Suprapubic skin (tissue), 4 donors: ENCODE results near the gene CCDC54. TPM values are rescaled to one million over a fixed set of nuclear protein-coding genes. Genes with fewer than 3 reads are reported as not detected.

ENCODE experiments used
- DNase-seq, 2 donors: peaks; one replicate each; pipeline ENCODE4 v3.0.0-alpha.2; 2019; ENCODE audit warnings: low spot score in 2 of 2
- H3K27ac ChIP-seq: fragments of 200-600 bp; sonication (generic); one replicate; pipeline ENCODE4 v1.5.1; 2019
- H3K27me3 ChIP-seq: fragments of 200-600 bp; sonication (generic); one replicate; pipeline ENCODE4 v1.5.1; 2019
- H3K36me3 ChIP-seq: fragments of 200-600 bp; sonication (generic); one replicate; pipeline ENCODE4 v1.5.1; 2019
- H3K4me1 ChIP-seq: fragments of 200-600 bp; sonication (generic); one replicate; pipeline ENCODE4 v1.5.1; 2019
- H3K4me3 ChIP-seq: fragments of 200-600 bp; sonication (generic); one replicate; pipeline ENCODE4 v1.5.1; 2019; ENCODE audit warnings: mild to moderate bottlenecking
- H3K9me3 ChIP-seq: fragments of 200-600 bp; sonication (generic); one replicate; pipeline ENCODE4 v1.5.1; 2019
- EP300 ChIP-seq: sonication (generic); formaldehyde crosslinking; IDR thresholded peaks from one replicate; pipeline ENCODE4 v1.6.1; 2017; ENCODE audit warnings: antibody characterized with exemption
- POLR2A ChIP-seq, 2 donors: fragments of 450-650 bp; IDR thresholded peaks; one replicate each; pipeline ENCODE4 v1.6.1; 2017; ENCODE audit warnings: antibody characterized with exemption in 2 of 2, mild to moderate bottlenecking in 2 of 2, moderate library complexity in 2 of 2
- POLR2AphosphoS5 ChIP-seq, 3 donors: sonication (generic); formaldehyde crosslinking; IDR thresholded peaks; one replicate each; pipeline ENCODE4 v1.6.1; 2017; ENCODE audit warnings: antibody characterized with exemption in 3 of 3
- WGBS: methylation state at CpG from one replicate; pipeline ENCODE4 v1.1.5; 2018; 5-methylcytosine and 5-hydroxymethylcytosine counted together
- total RNA-seq, 4 donors: library from RNA; depleted of rRNA; stranded (reverse); fragments of >200 nt; gene quantifications; one replicate each; pipeline ENCODE4 v1.1.0, GENCODE V29; 2016
- TF ChIP-seq, protein P1 (sequence below), 2 donors: fragments of 200-600 bp in 1 of 2; fragments of 450-650 bp in 1 of 2; sonication (generic) in 1 of 2; IDR thresholded peaks; one replicate each; pipeline ENCODE4 v1.5.1; 2016 to 2019; ENCODE audit warnings: antibody characterized with exemption in 2 of 2, mild to moderate bottlenecking in 1 of 2, moderate library complexity in 1 of 2

The CCDC54 gene
- total RNA-seq, 4 donors from 2014 or later: not detected

DNA sequence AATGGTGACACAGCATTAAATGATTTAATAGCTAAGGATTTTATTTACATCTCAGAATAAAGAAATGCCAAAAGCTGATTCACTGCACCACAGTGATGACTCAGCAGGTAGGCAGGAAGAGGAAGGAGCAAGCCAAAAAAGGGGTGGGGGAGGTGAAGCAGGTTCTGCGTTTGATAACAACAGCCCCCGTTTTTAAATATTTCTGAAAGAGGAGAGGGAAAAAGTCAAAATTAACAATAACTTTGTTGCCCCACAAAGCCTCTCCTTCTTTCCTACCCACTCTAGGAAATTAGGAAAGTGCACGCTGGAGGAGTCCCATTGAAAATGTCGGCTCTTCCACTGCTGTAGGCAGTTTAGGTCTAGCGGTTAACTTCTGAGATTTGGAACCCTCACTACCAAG is 9.9 kb upstream of the CCDC54 start:
- Histone ChIP-seq H3K27ac (no peak overlapping the region), H3K9me3 (no peaks in the 10 kb centered on the region), H3K27me3 (no peaks in the 10 kb centered on the region), H3K4me1 (no peaks in the 10 kb centered on the region), H3K4me3 (no peak overlapping the region), H3K36me3 (no peaks in the 10 kb centered on the region)
- TF ChIP-seq EP300 (no peak), POLR2A (IDR thresholded peaks at IDR 0.05) (no peak), POLR2AphosphoS5 (IDR thresholded peaks at IDR 0.05) (no peak)
- TF ChIP-seq, protein P1, sequence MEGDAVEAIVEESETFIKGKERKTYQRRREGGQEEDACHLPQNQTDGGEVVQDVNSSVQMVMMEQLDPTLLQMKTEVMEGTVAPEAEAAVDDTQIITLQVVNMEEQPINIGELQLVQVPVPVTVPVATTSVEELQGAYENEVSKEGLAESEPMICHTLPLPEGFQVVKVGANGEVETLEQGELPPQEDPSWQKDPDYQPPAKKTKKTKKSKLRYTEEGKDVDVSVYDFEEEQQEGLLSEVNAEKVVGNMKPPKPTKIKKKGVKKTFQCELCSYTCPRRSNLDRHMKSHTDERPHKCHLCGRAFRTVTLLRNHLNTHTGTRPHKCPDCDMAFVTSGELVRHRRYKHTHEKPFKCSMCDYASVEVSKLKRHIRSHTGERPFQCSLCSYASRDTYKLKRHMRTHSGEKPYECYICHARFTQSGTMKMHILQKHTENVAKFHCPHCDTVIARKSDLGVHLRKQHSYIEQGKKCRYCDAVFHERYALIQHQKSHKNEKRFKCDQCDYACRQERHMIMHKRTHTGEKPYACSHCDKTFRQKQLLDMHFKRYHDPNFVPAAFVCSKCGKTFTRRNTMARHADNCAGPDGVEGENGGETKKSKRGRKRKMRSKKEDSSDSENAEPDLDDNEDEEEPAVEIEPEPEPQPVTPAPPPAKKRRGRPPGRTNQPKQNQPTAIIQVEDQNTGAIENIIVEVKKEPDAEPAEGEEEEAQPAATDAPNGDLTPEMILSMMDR (IDR thresholded peaks at IDR 0.05): no peak
- DNase-seq: no peak
- WGBS: 63% methylated on average over 5 of the region's 5 CpGs

DNA sequence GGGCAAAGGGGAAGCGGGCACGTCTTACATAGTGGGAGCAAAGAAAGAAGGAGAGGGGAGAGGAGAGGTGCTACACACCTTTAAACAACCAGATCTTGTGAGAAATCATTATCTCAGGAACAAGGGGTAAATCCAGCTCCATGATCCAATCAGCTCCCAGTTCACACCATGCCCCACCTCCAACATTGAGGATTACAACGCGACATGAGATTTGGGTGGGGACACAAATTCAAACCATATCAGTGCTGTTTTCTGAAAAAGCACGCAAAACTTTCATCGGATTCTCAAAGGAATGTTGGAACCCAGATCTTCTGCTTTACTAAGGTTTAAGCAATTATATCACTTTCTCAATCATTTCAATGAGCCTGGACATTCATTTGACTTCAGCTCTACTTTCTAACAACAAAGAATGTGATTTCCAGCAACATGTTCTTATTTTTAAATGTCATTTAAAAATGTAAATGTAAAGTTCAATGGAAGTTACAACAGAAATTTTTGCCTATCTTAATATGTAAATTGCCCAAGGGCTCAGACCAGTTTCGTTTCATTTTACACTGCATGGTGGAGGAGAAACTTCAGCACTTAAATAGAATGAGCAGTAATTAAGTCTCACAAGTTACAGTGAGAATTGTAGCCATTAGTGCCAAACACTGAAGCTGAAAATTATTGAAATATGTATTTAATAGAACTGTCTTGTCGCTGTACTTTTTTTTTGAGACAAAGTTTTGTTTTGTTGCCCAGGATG is 8.4 kb upstream of the CCDC54 start:
- TF ChIP-seq, protein P1 (IDR thresholded peaks at IDR 0.05): no peak
- TF ChIP-seq POLR2AphosphoS5 (IDR thresholded peaks at IDR 0.05) (no peak), EP300 (no peak)
- H3K4me1 ChIP-seq: no peaks in the 10 kb centered on the region
- no peaks in the 10 kb centered on the region for H3K27me3 ChIP-seq
- H3K9me3 ChIP-seq: no peaks in the 10 kb centered on the region
- H3K27ac ChIP-seq: no peak overlapping the region
- no peak for DNase-seq
- 79% methylated on average over 8 of the region's 8 CpGs for WGBS
- no peak overlapping the region for H3K4me3 ChIP-seq
- H3K36me3 ChIP-seq: no peaks in the 10 kb centered on the region

DNA sequence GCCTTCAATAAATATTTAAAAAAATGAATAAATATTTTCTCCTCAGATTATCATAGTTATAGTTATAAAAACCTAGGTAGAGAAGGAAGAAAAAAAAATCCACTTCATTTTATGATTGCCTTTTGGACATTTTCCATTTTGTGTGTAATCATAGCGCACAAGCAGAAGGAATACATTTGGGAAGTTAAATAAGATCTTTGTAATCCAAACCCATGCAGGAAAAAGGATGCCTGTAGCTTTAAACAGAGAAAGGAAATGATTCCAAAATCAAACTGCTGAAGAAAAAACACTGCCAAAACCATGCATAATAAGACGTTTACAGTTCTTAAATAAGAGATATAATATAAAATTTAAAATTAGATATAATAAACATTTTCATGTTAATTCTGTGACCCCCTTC is 7.4 kb upstream of the CCDC54 start:
- H3K27ac ChIP-seq: no peak overlapping the region
- WGBS: 15% methylated on average over 2 of the region's 2 CpGs
- H3K4me3 ChIP-seq: no peak overlapping the region
- TF ChIP-seq EP300: no peak
- no peak for TF ChIP-seq POLR2A (IDR thresholded peaks at IDR 0.05)
- TF ChIP-seq, protein P1 (IDR thresholded peaks at IDR 0.05): no peak
- no peak for TF ChIP-seq POLR2AphosphoS5 (IDR thresholded peaks at IDR 0.05)
- no peak for DNase-seq
- no peaks in the 10 kb centered on the region for H3K27me3 ChIP-seq
- H3K9me3 ChIP-seq: no peaks in the 10 kb centered on the region
- no peaks in the 10 kb centered on the region for H3K36me3 ChIP-seq
- H3K4me1 ChIP-seq: no peaks in the 10 kb centered on the region

DNA sequence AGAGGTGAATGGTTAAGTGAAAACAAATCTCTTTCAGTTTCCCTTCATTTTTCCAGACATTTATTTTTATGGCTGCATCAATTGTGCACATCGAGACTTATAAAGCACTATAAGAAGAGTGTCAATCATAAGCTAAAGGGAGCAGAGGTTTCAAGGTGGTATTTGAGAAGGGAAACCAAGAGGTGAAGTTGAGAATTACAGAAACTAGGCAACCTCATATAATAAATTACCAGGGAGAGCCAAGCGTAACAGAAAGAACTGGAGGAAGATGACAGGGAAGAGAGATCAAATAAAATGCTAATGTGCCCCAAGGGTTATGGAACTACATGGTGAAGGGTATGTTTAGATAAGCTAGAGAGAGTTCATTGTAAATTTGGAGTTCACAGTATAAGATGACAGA is 6.3 kb upstream of the CCDC54 start:
- 46% methylated on average over 2 of the region's 2 CpGs for WGBS
- Histone ChIP-seq H3K27me3 (no peaks in the 10 kb centered on the region), H3K4me1 (no peaks in the 10 kb centered on the region), H3K27ac (no peak overlapping the region), H3K4me3 (no peak overlapping the region), H3K36me3 (no peaks in the 10 kb centered on the region), H3K9me3 (no peaks in the 10 kb centered on the region)
- no peak for DNase-seq
- no peak for TF ChIP-seq POLR2A (IDR thresholded peaks at IDR 0.05)
- TF ChIP-seq, protein P1 (IDR thresholded peaks at IDR 0.05): no peak
- no peak for TF ChIP-seq POLR2AphosphoS5 (IDR thresholded peaks at IDR 0.05)
- TF ChIP-seq EP300: no peak

DNA sequence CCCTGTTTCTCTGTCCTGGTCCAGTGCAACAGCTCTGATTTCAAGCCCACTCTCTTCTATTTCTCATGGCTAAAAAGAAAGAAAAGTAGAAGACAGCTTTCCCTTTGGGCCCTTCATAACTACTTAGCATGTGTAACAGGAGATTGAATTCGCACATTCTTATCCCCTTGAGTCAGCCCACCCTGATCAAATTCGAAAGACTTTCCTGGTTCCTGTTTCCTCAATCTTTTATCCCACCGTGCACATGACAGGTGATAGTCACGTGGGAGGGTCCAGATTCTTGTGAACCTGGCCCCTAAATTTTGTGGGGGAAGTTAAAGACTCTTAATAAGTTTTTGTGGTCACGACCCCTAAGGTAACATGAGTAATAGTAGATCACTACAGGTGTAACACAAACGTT is 4.7 kb upstream of the CCDC54 start:
- Histone ChIP-seq H3K27ac (no peak overlapping the region), H3K27me3 (no peaks in the 10 kb centered on the region), H3K4me1 (no peaks in the 10 kb centered on the region), H3K36me3 (no peaks in the 10 kb centered on the region), H3K9me3 (no peaks in the 10 kb centered on the region), H3K4me3 (no peak overlapping the region)
- WGBS: 79% methylated on average over 6 of the region's 6 CpGs
- no peak for DNase-seq
- TF ChIP-seq EP300: no peak
- no peak for TF ChIP-seq POLR2AphosphoS5 (IDR thresholded peaks at IDR 0.05)
- TF ChIP-seq POLR2A (IDR thresholded peaks at IDR 0.05): no peak
- TF ChIP-seq, protein P1 (IDR thresholded peaks at IDR 0.05): no peak
